Liver (tissue), 9 donors: ENCODE results near the gene FNDC1. TPM values are rescaled to one million over a fixed set of nuclear protein-coding genes. Genes with fewer than 3 reads are reported as not detected.

Source experiments
- DNase-seq: peaks from one replicate; pipeline ENCODE4 v3.0.0-alpha.2; 2017; ENCODE audit warnings: low spot score
- H3K27ac ChIP-seq, 2 donors: one replicate each; pipeline ENCODE4 v1.7.0; 2013; ENCODE audit warnings: inconsistent platforms in 2 of 2, low read length in 2 of 2, control low read depth in 1 of 2, low read depth in 1 of 2, mild to moderate bottlenecking in 1 of 2
- H3K27me3 ChIP-seq, 4 donors: one replicate each; pipeline versions ENCODE4 v1.6.1 to v1.7.0; 2013; ENCODE audit warnings: low read length in 3 of 4, inconsistent platforms in 1 of 4, mild to moderate bottlenecking in 1 of 4, moderate library complexity in 1 of 4; ENCODE audit not compliant: control insufficient read depth in 4 of 4, insufficient read depth in 4 of 4
- H3K36me3 ChIP-seq, 4 donors: one replicate each; pipeline versions ENCODE4 v1.6.1 to v1.7.0; 2013; ENCODE audit warnings: low read length in 3 of 4, mild to moderate bottlenecking in 3 of 4, low read depth in 1 of 4, moderate library complexity in 1 of 4; ENCODE audit not compliant: control insufficient read depth in 4 of 4, insufficient read depth in 3 of 4
- H3K4me1 ChIP-seq, 4 donors: one replicate each; pipeline versions ENCODE4 v1.6.1 to v1.7.0; 2013; ENCODE audit warnings: low read length in 3 of 4, mild to moderate bottlenecking in 3 of 4, moderate library complexity in 1 of 4; ENCODE audit not compliant: control insufficient read depth in 4 of 4, insufficient read depth in 4 of 4
- H3K4me3 ChIP-seq, 3 donors: one replicate each; pipeline versions ENCODE4 v1.6.1 to v1.7.0; 2013; ENCODE audit warnings: low read length in 3 of 3, control low read depth in 1 of 3, low read depth in 1 of 3, mild to moderate bottlenecking in 1 of 3
- H3K9ac ChIP-seq, 2 donors: one replicate each; pipeline ENCODE4 v1.7.0; 2013; ENCODE audit warnings: low read length in 2 of 2, mild to moderate bottlenecking in 2 of 2, moderate library complexity in 2 of 2, control low read depth in 1 of 2, low read depth in 1 of 2
- H3K9me3 ChIP-seq, 4 donors: one replicate each; pipeline versions ENCODE4 v1.6.1 to v1.7.0; 2013; ENCODE audit warnings: low read length in 3 of 4; ENCODE audit not compliant: control insufficient read depth in 4 of 4
- CTCF ChIP-seq: fragments of 150-350 bp; IDR thresholded peaks from 2 replicates; pipeline ENCODE4 v1.5.1; 2017; ENCODE audit warnings: improper control_type of control experiment, low read depth, low read length; ENCODE audit not compliant: missing input control
- EGR1 ChIP-seq, 2 donors: IDR thresholded peaks; 2 replicates each; pipeline ENCODE4 v1.6.1; 2016 to 2018; ENCODE audit warnings: antibody characterized with exemption in 2 of 2, low read depth in 2 of 2
- GABPA ChIP-seq, 2 donors: IDR thresholded peaks in 1 of 2; conservative IDR thresholded peaks in 1 of 2; 2 replicates each; pipeline ENCODE4 v1.6.1; 2016; ENCODE audit warnings: antibody characterized with exemption in 2 of 2, mild to moderate bottlenecking in 1 of 2, moderate library complexity in 1 of 2
- HNF4G ChIP-seq: IDR thresholded peaks from 2 replicates; pipeline ENCODE4 v1.6.1; 2016; ENCODE audit warnings: antibody characterized with exemption
- JUND ChIP-seq, 2 donors: IDR thresholded peaks; 2 replicates each; pipeline ENCODE4 v1.6.1; 2016; ENCODE audit warnings: antibody characterized with exemption in 2 of 2
- NR2F2 ChIP-seq: IDR thresholded peaks from 2 replicates; pipeline ENCODE4 v1.6.1; 2016; ENCODE audit warnings: antibody characterized with exemption
- RAD21 ChIP-seq, 2 donors: IDR thresholded peaks; 2 replicates each; pipeline ENCODE4 v1.6.1; 2016; ENCODE audit warnings: antibody characterized with exemption in 2 of 2, mild to moderate bottlenecking in 2 of 2
- REST ChIP-seq: IDR thresholded peaks from 2 replicates; pipeline ENCODE4 v1.6.1; 2016; ENCODE audit warnings: antibody characterized with exemption, mild to moderate bottlenecking
- SP1 ChIP-seq: IDR thresholded peaks from 2 replicates; pipeline ENCODE4 v1.6.1; 2018; ENCODE audit warnings: antibody characterized with exemption, mild to moderate bottlenecking
- YY1 ChIP-seq: IDR thresholded peaks from 2 replicates; pipeline ENCODE4 v1.6.1; 2016; ENCODE audit warnings: antibody characterized with exemption, mild to moderate bottlenecking
- ZBTB33 ChIP-seq: IDR thresholded peaks from 2 replicates; pipeline ENCODE4 v1.6.1; 2016; ENCODE audit warnings: antibody characterized with exemption
- WGBS: extraction: QIAGEN DNeasy Blood & Tissue Kit; methylation state at CpG from one replicate; pipeline ENCODE4 v1.1.7; 2013; 5-methylcytosine and 5-hydroxymethylcytosine counted together
- polyA plus RNA-seq, 2 donors: library from polyadenylated mRNA; stranded (reverse) in 1 of 2; unstranded in 1 of 2; fragments of 200-250 nt in 1 of 2; fragments of >200 nt in 1 of 2; fragmentation: Nextera tagmentation in 1 of 2; extraction: Ambion mirVana in 1 of 2; gene quantifications; one replicate each; pipeline versions ENCODE4 v1.2.1 to v1.2.3, GENCODE V29; 2013 to 2015
- total RNA-seq, 2 donors: library from RNA; depleted of rRNA; stranded (reverse); fragments of >200 nt; gene quantifications; one replicate each; pipeline ENCODE4 v1.2.3, GENCODE V29; 2014
- donor health status: healthy.
- donor health status: healthy.
- donor health status: healthy.
- donor health status: healthy.
- donor health status: healthy.

FNDC1 gene
- total and polyA plus RNA-seq, 4 donors, result 0.10 to 0.47 (median 0.17) TPM; not detected in 1

GRCh38 chr6:159126590-159126989, 42.6 kb upstream of the FNDC1 start:
- no peak for DNase-seq
- H3K27ac ChIP-seq, result no peak overlapping the region
- 74% methylated on average over 5 of the region's 5 CpGs for WGBS
- H3K9ac ChIP-seq, result no peak overlapping the region
- no peaks in the 10 kb centered on the region for H3K9me3 ChIP-seq
- no peak overlapping the region for H3K4me3 ChIP-seq
- H3K27me3 ChIP-seq, result no peaks in the 10 kb centered on the region
- peaks cover 0 to 3% (median 0%) of the 10 kb centered on the region in 4 donors for H3K4me1 ChIP-seq
- TF ChIP-seq JUND (IDR thresholded peaks at IDR 0.05), result no peak
- TF ChIP-seq ZBTB33, result no peak
- no peak for TF ChIP-seq GABPA (IDR thresholded peaks at IDR 0.05 in 1 of 2, conservative IDR thresholded peaks at IDR 0.05 in 1 of 2)
- no peaks in the 10 kb centered on the region for H3K36me3 ChIP-seq

GRCh38 chr6:159127701-159128100, 41.5 kb upstream of the FNDC1 start:
- no peak for DNase-seq
- TF ChIP-seq ZBTB33, result no peak
- no peak for TF ChIP-seq RAD21 (IDR thresholded peaks at IDR 0.05)
- TF ChIP-seq YY1, result no peak
- no peak for TF ChIP-seq EGR1 (IDR thresholded peaks at IDR 0.05; ENCODE audit: low read depth in 2 of 2)
- TF ChIP-seq SP1, result no peak
- TF ChIP-seq CTCF, result no peak
- no peak for TF ChIP-seq REST
- no peak for TF ChIP-seq HNF4G
- TF ChIP-seq NR2F2, result no peak
- WGBS, result 88% methylated on average over 12 of the region's 12 CpGs
- no peak overlapping the region for H3K9ac ChIP-seq
- H3K27me3 ChIP-seq, result no peaks in the 10 kb centered on the region
- no peaks in the 10 kb centered on the region for H3K9me3 ChIP-seq
- peaks cover 0 to 3% (median 0%) of the 10 kb centered on the region in 4 donors for H3K4me1 ChIP-seq
- H3K36me3 ChIP-seq, result no peaks in the 10 kb centered on the region
- H3K4me3 ChIP-seq, result no peak overlapping the region
- no peak overlapping the region for H3K27ac ChIP-seq
